GM18951 (cell line): ENCODE results near the gene OTOF.
"Not testable (repeated sequence)": the region's sequence is repeated elsewhere in the genome, so short reads cannot be mapped to it uniquely, and the experiment has no call there.

Source experiments
- POLR2A ChIP-seq: IDR thresholded peaks from 4 replicates; pipeline ENCODE4 v1.6.1; 2011; ENCODE audit warnings: mild to moderate bottlenecking; ENCODE audit not compliant: insufficient read length, insufficient read depth; ENCODE audit errors: extremely low read depth
- in situ Hi-C: fragments of 300-500 bp; cut with MboI; formaldehyde crosslinking; loops from one replicate; pipeline ENCODE4 v1.12.0; 2022; ENCODE audit warnings: low sequenced_read_pairs, mixed read lengths, inconsistent platforms; ENCODE audit not compliant: unreplicated experiment

The OTOF gene

DNA sequence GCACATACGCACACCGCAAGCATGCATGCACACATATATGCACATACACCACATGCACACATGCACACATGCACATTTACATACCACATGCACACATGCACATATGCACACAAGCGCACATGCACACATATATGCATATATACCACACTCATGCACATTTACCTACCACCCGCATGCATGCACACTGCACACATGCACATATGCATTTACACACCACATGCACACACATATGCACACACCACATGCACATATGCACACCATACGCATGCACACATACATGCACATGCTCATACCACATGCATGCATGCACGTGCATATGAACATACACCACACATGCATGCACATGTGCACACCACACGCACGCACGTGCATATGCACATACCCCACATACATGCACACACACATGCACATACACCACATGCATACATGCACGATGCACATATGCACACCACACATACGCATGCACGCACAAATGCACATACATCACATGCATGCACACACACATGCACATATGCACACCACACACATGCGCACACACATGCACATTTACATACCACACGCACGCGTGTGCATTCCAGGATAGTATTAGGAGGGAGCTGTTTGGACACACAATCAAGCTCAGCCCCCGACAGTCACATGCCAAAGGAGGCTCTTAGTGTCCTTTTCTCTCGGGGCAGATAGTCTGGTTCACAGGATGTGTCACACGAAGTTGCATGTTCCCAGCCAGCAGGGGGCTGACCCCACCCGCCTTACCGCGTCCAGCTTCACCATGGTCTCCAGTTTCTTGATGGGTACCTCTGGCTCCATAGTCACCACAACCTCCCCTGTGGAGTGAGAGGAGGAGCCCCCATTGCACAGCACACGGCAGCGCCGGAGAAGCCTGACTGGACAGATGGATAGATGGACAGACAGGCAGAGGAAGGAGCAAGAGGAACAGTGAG lies 5.9 kb downstream of the OTOF start:
- in situ Hi-C loops: no loop called here
- TF ChIP-seq POLR2A: no peak

- in situ Hi-C loops: no loop called here
- TF ChIP-seq POLR2A: no peak
Observed at GRCh38 chr2:26471289-26471688, 6.6 kb downstream of the OTOF start.

DNA sequence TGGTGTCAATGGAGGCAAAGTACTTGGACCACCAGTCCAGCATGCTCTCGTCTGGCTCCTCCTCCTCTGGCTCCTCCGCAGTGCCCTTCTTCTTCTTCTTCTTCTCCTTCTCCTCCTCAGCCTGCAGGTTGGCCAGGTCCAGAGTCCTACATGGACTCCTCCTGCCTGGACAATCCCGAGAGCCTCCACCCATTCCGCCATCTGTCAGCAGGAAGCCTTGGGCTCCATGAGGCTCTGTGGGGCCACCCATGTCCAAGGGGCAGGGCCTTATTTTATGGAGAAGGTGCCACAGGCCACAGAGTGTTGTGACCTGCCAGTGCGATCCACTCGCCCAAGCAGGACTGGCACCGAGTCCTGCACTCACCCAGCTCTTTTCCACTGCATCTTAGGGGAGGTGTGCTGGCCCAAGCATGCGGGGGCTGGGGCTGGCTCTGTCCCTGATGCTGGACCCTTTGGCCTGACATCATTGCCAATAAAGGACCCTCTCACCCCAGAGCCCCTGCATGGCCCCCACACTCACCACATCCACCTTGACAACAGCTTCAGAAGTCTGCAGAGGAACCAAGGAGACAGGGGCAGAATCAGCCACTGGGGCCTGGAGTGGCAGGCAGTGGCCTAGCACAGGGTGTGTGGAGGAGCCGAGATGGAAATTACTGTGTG lies 7.2 kb downstream of the OTOF start:
- no peak for TF ChIP-seq POLR2A
- in situ Hi-C loops: no loop called here

DNA sequence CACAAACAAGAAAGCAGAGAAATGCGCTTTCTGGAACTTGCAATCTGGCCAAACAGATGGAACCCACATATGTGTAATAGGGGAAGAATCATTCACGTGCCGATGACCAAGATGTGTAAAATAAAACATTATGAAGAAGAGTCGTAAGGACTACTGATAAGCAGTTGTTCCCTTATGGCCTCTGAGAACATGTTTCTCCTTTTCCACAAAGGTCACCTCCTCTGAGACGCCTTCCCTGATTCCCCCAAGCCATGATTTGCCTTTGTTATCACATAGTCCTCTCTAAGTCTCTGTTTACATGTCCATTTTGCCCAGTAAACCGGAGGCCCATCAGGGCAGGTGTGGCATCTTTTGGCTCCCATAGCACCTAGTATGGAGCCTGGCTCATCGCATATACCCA lies 8.0 kb downstream of the OTOF start:
- in situ Hi-C loops: no loop called here
- TF ChIP-seq POLR2A: no peak

GRCh38 chr2:26469092-26469710 lies 8.7 kb downstream of the OTOF start:
- TF ChIP-seq POLR2A: no peak
- in situ Hi-C loops: no loop called here

DNA sequence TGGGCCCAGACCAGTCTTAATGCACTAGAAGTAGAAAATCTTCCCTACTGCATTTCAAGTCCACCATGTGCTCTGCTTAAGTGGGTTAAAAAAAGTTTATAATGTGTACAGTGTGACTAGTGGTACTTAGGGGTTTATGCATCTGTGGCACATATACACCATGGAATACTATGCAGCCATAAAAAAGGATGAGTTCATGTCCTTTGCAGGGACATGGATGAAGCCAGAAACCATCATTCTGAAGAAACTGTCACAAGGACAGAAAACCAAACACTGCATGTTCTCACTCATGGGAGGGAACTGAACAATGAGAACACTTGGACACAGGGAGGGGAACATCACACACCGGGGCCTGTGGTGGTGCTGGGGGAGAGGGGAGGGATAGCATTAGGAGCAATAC lies 9.4 kb downstream of the OTOF start:
- in situ Hi-C loops: not testable (repeated sequence)

- TF ChIP-seq POLR2A: no peak
- in situ Hi-C loops: no loop called here
Observed at GRCh38 chr2:26466662-26467310, 11.1 kb downstream of the OTOF start.

DNA sequence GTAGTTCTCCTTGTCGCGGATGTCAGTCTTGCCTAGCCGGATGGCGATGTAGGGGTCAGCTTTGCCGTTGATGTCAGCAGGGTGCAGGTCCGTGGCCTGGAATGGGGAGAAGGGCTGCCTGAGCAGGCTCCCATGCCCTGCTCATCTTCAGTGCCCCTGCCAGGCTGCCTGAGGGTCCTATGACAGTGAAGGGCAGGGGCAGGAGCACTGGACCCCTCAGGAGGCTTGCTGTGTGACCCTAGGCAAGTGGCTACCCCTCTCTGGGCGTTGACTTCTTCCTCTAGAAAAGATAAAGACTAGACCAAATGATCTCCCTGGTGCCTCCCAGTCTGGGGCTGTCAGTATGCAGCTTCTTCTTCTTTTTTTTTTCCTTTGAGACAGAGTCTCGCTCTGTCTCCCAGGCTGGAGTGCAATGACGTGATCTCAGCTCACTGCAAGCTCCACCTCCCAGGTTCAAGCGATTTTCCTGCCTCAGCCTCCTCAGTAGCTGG lies 11.9 kb downstream of the OTOF start:
- no peak for TF ChIP-seq POLR2A
- in situ Hi-C loops: no loop called here

GRCh38 chr2:26465266-26465925 lies 12.5 kb downstream of the OTOF start:
- in situ Hi-C loops: no loop called here

DNA sequence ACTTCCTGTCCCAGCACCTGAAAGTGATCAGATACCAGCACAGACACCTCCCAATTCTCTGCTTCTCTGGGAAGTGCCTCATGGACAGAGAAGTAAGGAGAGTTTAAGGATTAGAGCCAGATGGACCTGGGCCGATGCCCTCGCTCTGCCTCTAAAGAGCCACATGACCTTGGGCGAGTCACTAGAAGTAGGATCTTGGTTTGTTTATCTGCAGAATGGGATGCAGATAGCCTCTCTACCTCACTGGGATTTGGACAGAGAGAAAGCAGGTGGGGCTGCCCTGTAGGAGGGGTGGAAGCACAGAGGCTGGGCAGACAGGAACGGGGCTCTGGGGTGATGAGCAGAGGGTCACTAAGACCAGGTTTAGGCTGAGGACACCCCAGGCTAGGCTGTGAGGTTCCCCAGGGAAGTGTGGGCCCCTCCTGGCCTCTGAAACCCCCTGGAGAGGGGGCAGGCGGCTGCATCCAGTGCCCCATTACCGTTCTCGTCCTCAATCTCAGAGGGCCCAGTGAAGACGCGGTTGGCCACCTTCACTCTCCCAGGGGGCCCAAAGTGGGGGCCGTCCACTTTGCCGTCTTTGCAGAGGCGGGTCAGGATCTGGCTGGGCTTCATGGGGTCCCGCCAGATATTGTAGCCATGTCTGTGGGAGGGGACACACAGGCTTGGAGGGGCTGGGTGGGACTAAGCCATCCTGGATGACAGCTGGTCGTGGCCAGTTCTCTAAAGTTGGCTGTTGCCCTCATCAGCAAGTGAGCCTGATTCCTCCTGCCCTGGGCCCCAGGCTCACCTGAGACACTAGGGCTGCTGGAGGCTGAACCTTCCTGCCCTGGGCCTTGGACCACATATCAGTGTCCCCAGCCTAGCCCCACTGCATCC lies 13.3 kb downstream of the OTOF start:
- TF ChIP-seq POLR2A: no peak
- in situ Hi-C loops: no loop called here

More at GRCh38 chr2:26465266-26465925, 12.5 kb downstream of the OTOF start:
- TF ChIP-seq POLR2A: no peak

GRCh38 chr2:26463244-26464192 lies 14.4 kb downstream of the OTOF start:
- TF ChIP-seq POLR2A: no peak
- in situ Hi-C loops: no loop called here
